ENCODE data around the gene EEA1.

- no peak for TF ChIP-seq CTCF (IDR thresholded peaks at IDR 0.05)
- no peak for TF ChIP-seq POLR2A (IDR thresholded peaks at IDR 0.05)
Measured at GRCh38 chr12:92802906-92803305, 126.2 kb downstream of the EEA1 start.
